ENCODE data around the gene LRRC8D.

The LRRC8D gene

DNA sequence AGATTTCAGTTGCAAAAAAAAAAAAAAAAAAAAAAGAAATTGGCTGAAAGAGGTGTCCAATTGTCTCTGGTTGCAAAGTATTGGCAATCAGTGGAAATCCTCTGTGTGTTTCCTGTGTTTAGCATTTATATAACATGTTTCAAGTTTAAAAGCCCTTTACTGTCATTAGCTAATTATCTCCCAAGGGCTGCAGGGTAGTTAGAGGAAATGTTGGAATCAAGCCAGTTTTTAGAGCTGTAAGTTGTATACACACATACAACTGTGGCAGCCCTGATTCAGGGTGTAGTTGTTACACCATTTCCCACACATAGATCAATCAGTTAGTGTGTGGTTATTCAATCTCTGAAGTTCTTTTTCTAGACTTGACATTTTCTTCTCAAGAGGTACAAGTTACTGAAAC lies 165.2 kb downstream of the LRRC8D start:
- TF ChIP-seq, protein P1, sequence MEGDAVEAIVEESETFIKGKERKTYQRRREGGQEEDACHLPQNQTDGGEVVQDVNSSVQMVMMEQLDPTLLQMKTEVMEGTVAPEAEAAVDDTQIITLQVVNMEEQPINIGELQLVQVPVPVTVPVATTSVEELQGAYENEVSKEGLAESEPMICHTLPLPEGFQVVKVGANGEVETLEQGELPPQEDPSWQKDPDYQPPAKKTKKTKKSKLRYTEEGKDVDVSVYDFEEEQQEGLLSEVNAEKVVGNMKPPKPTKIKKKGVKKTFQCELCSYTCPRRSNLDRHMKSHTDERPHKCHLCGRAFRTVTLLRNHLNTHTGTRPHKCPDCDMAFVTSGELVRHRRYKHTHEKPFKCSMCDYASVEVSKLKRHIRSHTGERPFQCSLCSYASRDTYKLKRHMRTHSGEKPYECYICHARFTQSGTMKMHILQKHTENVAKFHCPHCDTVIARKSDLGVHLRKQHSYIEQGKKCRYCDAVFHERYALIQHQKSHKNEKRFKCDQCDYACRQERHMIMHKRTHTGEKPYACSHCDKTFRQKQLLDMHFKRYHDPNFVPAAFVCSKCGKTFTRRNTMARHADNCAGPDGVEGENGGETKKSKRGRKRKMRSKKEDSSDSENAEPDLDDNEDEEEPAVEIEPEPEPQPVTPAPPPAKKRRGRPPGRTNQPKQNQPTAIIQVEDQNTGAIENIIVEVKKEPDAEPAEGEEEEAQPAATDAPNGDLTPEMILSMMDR (IDR thresholded peaks at IDR 0.05): no peak
- H3K9ac ChIP-seq: no peak overlapping the region

More for the DNA sequence above, 165.2 kb downstream of the LRRC8D start:
- Histone ChIP-seq H3K27me3 (ENCODE audit: control insufficient read depth, insufficient read depth, low read length) (no peaks in the 10 kb centered on the region), H3K36me3 (ENCODE audit: control insufficient read depth, insufficient read depth, low read length) (no peaks in the 10 kb centered on the region), H3K4me2 (ENCODE audit: low read length) (no peak overlapping the region), H2AFZ (no peak overlapping the region), H3K79me2 (no peaks in the 10 kb centered on the region), H3K4me1 (no peaks in the 10 kb centered on the region), H3K27ac (no peak overlapping the region), H3K4me3 (ENCODE audit: low read depth, low read length) (no peak overlapping the region), H3K9me3 (ENCODE audit: control insufficient read depth, low read length) (no peaks in the 10 kb centered on the region)

Measured in parathyroid adenoma (tissue), 2 donors.